A549 (cell line): ENCODE results near the gene UBE3C.

Experiments
- TF ChIP-seq, protein P1 (sequence below): fragments of >200 bp; sonication (Bioruptor Twin); formaldehyde crosslinking; IDR thresholded peaks from 3 replicates; pipeline ENCODE4 v1.5.1; 2016
- TF ChIP-seq, protein P2 (sequence below): fragments of 200-600 bp; sonication (generic); IDR thresholded peaks from 2 replicates; pipeline ENCODE4 v1.6.1; 2016; ENCODE audit warnings: antibody characterized with exemption, mild to moderate bottlenecking, moderate library complexity

DNA sequence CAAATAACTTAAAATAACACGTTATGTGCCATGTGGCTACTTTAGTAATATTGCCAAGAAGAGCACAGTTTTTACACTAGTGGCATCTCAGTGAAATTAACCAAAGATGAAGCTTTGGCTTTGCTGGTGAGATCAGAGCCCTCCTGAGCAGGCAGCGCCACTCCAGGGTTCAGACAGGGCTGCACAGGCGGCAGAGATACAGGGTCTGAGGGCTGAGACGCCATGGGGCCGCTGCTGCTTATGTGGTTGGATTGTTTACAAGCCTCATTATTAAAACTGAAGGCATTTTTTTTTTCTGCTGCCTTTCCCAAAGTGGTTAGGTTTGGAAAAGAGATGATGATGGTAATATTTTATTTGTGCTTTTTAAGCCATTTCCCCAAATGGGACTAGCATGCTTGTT lies 129.2 kb downstream of the UBE3C start:
- TF ChIP-seq, protein P1, sequence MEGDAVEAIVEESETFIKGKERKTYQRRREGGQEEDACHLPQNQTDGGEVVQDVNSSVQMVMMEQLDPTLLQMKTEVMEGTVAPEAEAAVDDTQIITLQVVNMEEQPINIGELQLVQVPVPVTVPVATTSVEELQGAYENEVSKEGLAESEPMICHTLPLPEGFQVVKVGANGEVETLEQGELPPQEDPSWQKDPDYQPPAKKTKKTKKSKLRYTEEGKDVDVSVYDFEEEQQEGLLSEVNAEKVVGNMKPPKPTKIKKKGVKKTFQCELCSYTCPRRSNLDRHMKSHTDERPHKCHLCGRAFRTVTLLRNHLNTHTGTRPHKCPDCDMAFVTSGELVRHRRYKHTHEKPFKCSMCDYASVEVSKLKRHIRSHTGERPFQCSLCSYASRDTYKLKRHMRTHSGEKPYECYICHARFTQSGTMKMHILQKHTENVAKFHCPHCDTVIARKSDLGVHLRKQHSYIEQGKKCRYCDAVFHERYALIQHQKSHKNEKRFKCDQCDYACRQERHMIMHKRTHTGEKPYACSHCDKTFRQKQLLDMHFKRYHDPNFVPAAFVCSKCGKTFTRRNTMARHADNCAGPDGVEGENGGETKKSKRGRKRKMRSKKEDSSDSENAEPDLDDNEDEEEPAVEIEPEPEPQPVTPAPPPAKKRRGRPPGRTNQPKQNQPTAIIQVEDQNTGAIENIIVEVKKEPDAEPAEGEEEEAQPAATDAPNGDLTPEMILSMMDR, result no peak
- TF ChIP-seq, protein P2, sequence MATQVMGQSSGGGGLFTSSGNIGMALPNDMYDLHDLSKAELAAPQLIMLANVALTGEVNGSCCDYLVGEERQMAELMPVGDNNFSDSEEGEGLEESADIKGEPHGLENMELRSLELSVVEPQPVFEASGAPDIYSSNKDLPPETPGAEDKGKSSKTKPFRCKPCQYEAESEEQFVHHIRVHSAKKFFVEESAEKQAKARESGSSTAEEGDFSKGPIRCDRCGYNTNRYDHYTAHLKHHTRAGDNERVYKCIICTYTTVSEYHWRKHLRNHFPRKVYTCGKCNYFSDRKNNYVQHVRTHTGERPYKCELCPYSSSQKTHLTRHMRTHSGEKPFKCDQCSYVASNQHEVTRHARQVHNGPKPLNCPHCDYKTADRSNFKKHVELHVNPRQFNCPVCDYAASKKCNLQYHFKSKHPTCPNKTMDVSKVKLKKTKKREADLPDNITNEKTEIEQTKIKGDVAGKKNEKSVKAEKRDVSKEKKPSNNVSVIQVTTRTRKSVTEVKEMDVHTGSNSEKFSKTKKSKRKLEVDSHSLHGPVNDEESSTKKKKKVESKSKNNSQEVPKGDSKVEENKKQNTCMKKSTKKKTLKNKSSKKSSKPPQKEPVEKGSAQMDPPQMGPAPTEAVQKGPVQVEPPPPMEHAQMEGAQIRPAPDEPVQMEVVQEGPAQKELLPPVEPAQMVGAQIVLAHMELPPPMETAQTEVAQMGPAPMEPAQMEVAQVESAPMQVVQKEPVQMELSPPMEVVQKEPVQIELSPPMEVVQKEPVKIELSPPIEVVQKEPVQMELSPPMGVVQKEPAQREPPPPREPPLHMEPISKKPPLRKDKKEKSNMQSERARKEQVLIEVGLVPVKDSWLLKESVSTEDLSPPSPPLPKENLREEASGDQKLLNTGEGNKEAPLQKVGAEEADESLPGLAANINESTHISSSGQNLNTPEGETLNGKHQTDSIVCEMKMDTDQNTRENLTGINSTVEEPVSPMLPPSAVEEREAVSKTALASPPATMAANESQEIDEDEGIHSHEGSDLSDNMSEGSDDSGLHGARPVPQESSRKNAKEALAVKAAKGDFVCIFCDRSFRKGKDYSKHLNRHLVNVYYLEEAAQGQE, result no peak
